ENCODE data around the gene SEC16A.

The SEC16A gene

GRCh38 chr9:136517950-136518349, 35.1 kb upstream of the SEC16A start:
- no peak for DNase-seq (ENCODE audit: low spot score)

DNA sequence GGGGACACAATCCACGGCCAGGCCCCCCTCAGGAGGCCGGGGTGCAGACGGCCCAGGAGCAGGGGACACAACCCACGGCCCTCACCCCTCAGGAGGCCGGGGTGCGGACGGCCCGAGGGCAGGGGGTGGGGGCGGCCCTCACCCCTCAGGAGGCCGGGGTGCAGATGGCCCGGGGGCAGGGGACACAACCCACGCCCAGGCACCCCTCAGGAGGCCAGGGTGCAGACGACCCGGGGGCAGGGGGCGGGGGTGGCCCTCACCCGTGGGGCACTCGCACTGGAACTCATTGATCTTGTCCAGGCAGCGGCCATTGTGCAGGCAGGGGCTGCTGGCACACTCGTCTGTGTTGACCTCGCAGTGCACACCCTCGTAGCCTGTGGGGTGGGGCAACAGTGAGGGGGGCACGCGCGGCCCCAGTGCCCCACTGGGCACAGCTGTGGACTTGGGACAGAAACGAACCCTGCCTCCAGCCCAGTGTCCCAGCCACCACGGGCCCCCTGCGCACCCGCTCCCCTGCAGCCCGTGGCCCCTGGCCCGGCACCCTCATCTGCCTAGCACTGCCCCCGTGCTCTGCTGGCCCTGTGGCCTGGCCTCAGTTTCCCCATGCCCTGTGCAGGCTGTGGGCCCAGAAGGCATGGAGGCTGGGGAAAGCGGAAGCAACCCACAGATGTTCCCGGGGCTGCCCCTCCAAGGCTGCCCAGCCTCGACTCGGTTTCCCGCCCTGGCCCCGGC, 34.3 kb upstream of the SEC16A start:
- no peak for DNase-seq (ENCODE audit: low spot score)

DNA sequence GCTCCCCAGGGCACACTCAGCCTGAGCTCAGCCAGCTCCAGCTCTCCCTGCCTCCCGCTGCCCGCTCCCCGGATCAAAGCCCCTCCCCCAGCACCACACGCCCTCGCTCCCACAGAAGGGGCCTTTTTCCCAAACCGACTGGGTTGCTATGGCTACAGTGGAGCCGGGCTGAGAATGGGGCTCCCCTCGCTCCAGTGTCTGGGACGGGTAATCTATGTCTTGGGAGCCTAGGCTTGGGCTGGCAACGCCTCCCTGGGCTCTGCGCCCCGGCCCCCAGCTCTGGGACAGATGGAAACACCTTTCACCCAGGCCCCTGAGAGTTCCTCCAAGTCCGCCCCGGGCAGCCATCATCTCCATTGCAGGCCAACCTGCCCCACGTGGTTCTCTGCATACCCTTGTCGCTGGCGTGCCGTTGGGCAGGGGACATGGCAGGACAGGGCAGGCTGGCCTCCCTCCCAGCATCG, 33.4 kb upstream of the SEC16A start:
- peak; percentile 65 for DNase-seq (ENCODE audit: low spot score)

DNA sequence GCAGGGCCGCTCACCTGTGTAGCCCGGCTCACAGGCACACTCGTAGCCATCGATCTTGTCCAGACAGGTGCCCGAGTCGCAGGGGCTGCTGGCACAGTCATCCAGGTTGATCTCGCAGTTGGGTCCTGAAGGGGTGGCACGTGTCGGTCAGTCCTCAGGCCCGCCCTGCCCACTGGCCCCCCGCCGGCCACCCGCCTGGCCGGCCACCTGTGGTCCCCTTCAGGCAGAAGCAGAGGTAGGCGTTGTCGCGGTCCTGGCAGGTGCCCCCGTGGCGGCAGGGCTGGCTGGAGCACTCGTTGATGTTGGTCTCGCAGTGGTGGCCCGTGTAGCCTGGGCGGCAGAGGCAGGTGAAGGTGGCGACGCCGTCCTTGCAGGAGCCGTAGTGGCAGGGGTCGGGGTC, 32.4 kb upstream of the SEC16A start:
- no peak for DNase-seq (ENCODE audit: low spot score)

- no peak for DNase-seq (ENCODE audit: low spot score)
These were observed 31.3 kb upstream of the SEC16A start for GRCh38 chr9:136514022-136514714.

- DNase-seq (ENCODE audit: low spot score) = no peak
These were observed 30.4 kb upstream of the SEC16A start for GRCh38 chr9:136513191-136513590.

GRCh38 chr9:136512651-136513071, 29.8 kb upstream of the SEC16A start:
- no peak for DNase-seq (ENCODE audit: low spot score)

DNA sequence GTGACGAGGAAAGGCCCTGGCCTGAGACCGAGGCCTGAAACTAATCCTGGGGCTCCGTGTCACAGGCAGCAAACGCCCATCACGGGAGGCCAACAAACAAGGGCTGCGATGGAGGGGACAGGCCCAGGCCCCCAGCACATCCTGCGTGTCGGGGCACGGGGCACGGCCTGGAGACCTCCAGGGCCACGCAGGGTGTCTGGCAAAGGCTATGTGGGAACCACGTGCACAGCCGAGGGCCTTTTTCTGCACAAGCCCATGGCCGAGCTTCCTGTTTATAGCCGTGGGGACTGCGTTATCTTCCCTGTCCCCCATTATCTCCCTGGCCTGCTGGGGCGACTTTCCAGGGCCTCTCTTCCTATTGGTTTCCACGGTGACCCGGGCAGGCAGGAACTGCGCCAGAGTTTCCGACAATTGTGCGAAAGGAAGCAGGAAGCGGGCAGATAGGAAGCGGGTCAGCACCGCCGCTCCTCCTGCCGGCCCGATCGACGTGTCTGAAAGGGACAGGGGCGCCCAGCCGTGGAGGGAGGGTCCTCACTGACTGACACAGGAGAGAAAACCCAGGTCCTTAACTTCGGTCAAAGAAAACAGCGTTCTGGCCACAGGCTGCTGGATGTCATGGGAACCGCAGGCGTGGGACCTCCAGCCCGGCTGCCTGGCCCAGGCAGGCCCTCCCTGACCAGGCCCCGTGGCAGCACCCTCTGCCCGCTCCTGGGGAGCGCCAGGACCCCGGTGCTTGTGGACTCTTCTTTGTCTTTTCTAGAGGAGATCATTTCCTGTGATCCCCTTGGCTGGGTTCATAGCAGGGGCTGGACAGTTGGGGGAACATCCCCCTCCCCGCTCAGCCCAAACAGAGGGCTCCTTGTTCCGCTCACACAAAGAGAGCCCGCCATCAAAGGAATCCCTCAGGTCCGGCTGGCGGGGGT, 29.1 kb upstream of the SEC16A start:
- peak; percentile 93 for DNase-seq (ENCODE audit: low spot score)

DNA sequence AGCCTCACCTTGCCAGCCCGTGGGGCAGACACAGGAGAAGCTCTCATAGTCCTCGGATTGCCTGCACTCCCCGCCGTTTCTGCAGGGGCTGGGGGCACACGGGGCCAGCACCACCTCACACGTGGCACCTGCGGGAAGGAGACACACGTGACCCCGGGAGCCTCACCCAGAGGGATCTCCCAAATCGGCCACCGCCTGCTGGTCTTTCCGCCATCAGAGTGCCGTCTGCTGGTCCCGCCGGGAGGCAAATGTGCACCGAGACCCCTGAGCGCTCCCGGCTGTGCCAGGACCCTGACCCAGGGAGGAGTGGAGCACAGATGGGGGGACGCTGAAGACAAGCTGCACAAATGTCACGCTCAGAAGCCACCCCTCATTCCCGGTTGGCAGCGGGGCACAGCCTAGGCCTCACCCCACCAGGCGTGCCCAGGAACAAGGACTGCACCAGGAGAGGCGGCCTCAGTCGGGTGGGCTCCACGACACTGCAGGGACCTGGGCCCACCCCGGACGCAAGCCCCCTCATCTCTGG, 28.4 kb upstream of the SEC16A start:
- DNase-seq (ENCODE audit: low spot score) = no peak

- DNase-seq (ENCODE audit: low spot score) = no peak
These were observed 27.7 kb upstream of the SEC16A start for GRCh38 chr9:136510561-136510960.

DNA sequence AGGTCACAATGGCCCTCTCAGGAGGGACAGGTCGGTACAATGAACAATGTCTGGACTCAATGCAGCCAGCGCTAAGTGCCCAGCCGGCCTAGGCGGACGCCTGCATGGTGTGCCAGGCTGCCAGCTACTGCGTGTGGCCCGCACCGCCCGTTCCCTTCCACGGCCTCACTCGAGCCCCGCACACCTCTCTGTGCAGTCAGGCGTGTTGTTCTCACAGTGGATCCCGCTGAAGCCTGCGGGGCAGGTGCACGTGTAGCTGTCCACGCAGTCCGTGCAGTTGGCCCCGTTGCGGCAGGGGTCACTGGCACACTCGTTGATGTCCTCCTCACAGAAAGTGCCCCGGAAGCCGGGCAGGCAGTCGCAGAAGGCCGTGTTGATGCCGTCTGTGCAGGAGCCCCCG, 26.7 kb upstream of the SEC16A start:
- DNase-seq (ENCODE audit: low spot score) = no peak

- no peak for DNase-seq (ENCODE audit: low spot score)
These were observed 26.1 kb upstream of the SEC16A start for GRCh38 chr9:136508729-136509500.

DNA sequence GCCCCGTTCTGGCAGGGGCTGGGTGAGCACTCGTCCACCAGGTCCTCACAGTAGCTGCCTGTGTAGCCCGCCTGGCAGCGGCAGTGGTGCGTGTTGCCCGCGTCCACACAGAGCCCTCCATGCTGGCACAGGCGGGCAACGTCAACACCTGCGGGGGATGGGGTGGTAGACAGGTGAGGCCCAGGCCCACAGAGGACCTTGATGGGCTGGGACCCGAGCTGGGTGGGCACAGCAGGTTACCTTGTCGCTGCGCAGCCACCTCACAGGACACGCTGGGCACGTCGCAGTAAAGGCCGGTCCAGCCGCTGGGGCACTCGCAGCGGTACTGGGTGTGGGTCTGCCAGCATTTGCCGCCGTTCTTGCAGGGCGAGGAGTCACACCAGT, 25.1 kb upstream of the SEC16A start:
- DNase-seq (ENCODE audit: low spot score) = no peak

- DNase-seq (ENCODE audit: low spot score) = no peak
These were observed 24.6 kb upstream of the SEC16A start for GRCh38 chr9:136507221-136507991.

DNA sequence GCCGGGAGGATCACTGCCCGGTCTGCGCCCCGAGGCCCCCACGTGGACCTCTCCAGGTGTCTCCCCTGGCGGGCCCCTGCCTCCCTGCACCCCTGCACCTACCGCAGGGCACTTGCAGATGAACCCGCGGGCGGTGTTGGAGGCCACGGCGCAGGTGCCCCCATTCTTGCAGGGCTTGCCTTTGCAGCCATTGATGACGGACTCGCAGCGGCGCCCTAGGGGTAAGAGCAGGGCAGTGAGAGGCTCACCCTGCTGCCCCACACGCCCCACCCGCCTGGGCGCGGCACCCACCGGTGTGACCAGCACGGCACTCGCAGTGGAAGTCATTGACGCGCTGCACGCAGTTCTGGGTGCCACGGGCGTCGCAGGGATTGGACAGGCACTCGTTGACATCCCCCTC, 23.6 kb upstream of the SEC16A start:
- no peak for DNase-seq (ENCODE audit: low spot score)

- DNase-seq (ENCODE audit: low spot score) = no peak
These were observed 22.9 kb upstream of the SEC16A start for GRCh38 chr9:136505406-136506403.

DNA sequence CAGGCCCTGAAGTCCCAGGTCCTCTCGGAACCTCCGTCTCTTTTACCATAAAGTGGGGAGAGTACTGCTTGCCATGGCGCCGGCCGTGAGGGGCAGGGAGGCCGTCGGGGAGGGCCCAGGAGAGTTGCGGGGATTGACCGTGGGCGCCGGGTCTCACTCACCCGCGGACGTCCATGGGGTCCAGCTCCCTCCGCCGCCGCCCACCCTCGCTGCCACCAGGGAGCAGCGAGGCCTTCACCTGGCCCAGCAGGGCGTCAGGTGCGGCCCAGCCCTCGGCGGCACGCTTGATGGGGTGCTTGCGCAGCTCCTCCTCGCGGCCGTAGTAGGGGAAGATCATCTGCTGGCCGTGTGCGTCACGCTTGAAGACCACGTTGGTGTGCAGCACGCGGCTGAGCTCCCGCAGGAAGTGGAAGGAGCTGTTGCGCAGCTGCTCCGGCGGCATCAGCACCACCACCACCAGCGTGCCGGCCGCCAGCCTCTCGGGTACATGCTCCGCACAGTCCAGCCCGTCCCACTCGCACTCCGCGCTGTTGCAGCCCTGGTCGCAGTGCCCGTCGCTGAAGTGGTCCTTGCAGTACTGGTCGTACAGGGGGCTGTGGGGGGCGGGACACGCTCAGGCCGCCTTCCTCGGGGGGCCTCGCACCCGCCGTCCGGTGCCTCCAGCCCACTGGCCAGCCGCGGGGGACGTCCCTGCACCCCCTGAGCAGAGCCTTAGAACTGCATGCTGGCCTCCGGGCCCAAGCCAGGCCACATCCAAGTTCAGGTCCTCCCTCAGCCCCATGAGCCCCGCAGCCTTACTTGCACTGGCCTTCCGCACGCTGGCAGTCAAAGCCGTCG, 21.9 kb upstream of the SEC16A start:
- DNase-seq (ENCODE audit: low spot score) = no peak

GRCh38 chr9:136502940-136503550, 20.2 kb upstream of the SEC16A start:
- DNase-seq (ENCODE audit: low spot score) = no peak
